ENCODE data around the gene WDFY1. TPM values are rescaled to one million over a fixed set of nuclear protein-coding genes. Genes with fewer than 3 reads are reported as not detected.

The WDFY1 gene
- polyA plus RNA-seq, 3 donors, result 31.7 to 59.8 (median 40.7) TPM

GRCh38 chr2:223920109-223920508 is 25.0 kb downstream of the WDFY1 start:
- no peak overlapping the region for H3K4me3 ChIP-seq (replicated peaks in 1 of 3; ENCODE audit: low read depth in 2 of 3, low read length in 3 of 3)
- 100% methylated on average over 1 of the region's 4 CpGs for WGBS (ENCODE audit: insufficient coverage)
- TF ChIP-seq CTCF (IDR thresholded peaks at IDR 0.05), result peak; percentile 21
- no peak overlapping the region for H2AFZ ChIP-seq (ENCODE audit: insufficient read depth, low read depth, low read length, poor library complexity, severe bottlenecking)
- peaks cover 60 to 71% of the 10 kb centered on the region in 2 donors for H3K4me1 ChIP-seq (ENCODE audit: control insufficient read depth in 1 of 2, insufficient read depth in 2 of 2, low read length in 2 of 2)
- H3K9me3 Mint-ChIP-seq, result peaks cover 0 to 2% (median 0%) of the 10 kb centered on the region in 7 donors
- intact Hi-C loops (cut with micrococcal nuclease), result no loop called here
- no peak for DNase-seq
- H3K27me3 ChIP-seq (ENCODE audit: control insufficient read depth in 2 of 2, insufficient read depth in 2 of 2, low read length in 2 of 2), result no peaks in the 10 kb centered on the region
- H3K27ac ChIP-seq (ENCODE audit: low read depth in 1 of 2, low read length in 2 of 2), result peak overlapping the region; percentile 77 to 80
- H3K9me3 ChIP-seq (replicated peaks in 1 of 2; ENCODE audit: control insufficient read depth in 1 of 2, insufficient read depth in 1 of 2, low read length in 2 of 2), result no peaks in the 10 kb centered on the region
- H3K4me1 Mint-ChIP-seq, result peaks cover 82% of the 10 kb centered on the region
- peaks cover 0 to 8% of the 10 kb centered on the region in 2 donors for H3K36me3 ChIP-seq (replicated peaks in 1 of 2; ENCODE audit: control insufficient read depth in 1 of 2, insufficient read depth in 2 of 2, low read length in 2 of 2)
- H3K27me3 Mint-ChIP-seq (ENCODE audit: low read depth in 3 of 3), result peaks cover 0 to 3% (median 2%) of the 10 kb centered on the region in 3 donors
- H3K27ac Mint-ChIP-seq, result peak overlapping the region; percentile 33 to 96 (median 84)
- peaks cover 95% of the 10 kb centered on the region for H3K79me2 ChIP-seq (ENCODE audit: insufficient read depth, low read length)
- H4K20me1 ChIP-seq (ENCODE audit: insufficient read depth, low read length), result peaks cover 79% of the 10 kb centered on the region
- H3K9ac ChIP-seq (ENCODE audit: insufficient read depth, low read length, poor library complexity, severe bottlenecking), result no peak overlapping the region
- H3K4me3 Mint-ChIP-seq, result no peak overlapping the region
- H3K4me2 ChIP-seq (replicated peaks; ENCODE audit: extremely low read depth, low read length, poor library complexity, severe bottlenecking), result no peak overlapping the region
- H3K36me3 Mint-ChIP-seq, result peaks cover 28 to 31% of the 10 kb centered on the region in 2 donors

GRCh38 chr2:223918671-223919134 is 26.4 kb downstream of the WDFY1 start:
- WGBS (ENCODE audit: insufficient coverage), result 14% methylated on average over 8 of the region's 11 CpGs
- no peak for TF ChIP-seq CTCF (IDR thresholded peaks at IDR 0.05)
- peaks cover 95% of the 10 kb centered on the region for H3K79me2 ChIP-seq (ENCODE audit: insufficient read depth, low read length)
- peaks cover 62 to 79% of the 10 kb centered on the region in 2 donors for H3K4me1 ChIP-seq (ENCODE audit: control insufficient read depth in 1 of 2, insufficient read depth in 2 of 2, low read length in 2 of 2)
- H3K36me3 Mint-ChIP-seq, result peaks cover 26 to 30% of the 10 kb centered on the region in 2 donors
- peak overlapping the region; percentile 54 to 84 for H3K4me3 Mint-ChIP-seq
- peaks cover 83% of the 10 kb centered on the region for H3K4me1 Mint-ChIP-seq
- H3K4me3 ChIP-seq (replicated peaks in 1 of 3; ENCODE audit: low read depth in 2 of 3, low read length in 3 of 3), result peak overlapping the region in 1 of 3 experiments; percentile 59
- H4K20me1 ChIP-seq (ENCODE audit: insufficient read depth, low read length), result peaks cover 75% of the 10 kb centered on the region
- no peaks in the 10 kb centered on the region for H3K27me3 ChIP-seq (ENCODE audit: control insufficient read depth in 2 of 2, insufficient read depth in 2 of 2, low read length in 2 of 2)
- peaks cover 0 to 2% (median 0%) of the 10 kb centered on the region in 7 donors for H3K9me3 Mint-ChIP-seq
- peak overlapping the region; percentile 50 for H3K9ac ChIP-seq (ENCODE audit: insufficient read depth, low read length, poor library complexity, severe bottlenecking)
- no peaks in the 10 kb centered on the region for H3K9me3 ChIP-seq (replicated peaks in 1 of 2; ENCODE audit: control insufficient read depth in 1 of 2, insufficient read depth in 1 of 2, low read length in 2 of 2)
- intact Hi-C loops (cut with micrococcal nuclease), result no loop called here
- peak overlapping the region; percentile 68 for H3K4me2 ChIP-seq (replicated peaks; ENCODE audit: extremely low read depth, low read length, poor library complexity, severe bottlenecking)
- H3K36me3 ChIP-seq (replicated peaks in 1 of 2; ENCODE audit: control insufficient read depth in 1 of 2, insufficient read depth in 2 of 2, low read length in 2 of 2), result peaks cover 0 to 11% of the 10 kb centered on the region in 2 donors
- H3K27me3 Mint-ChIP-seq (ENCODE audit: low read depth in 3 of 3), result peaks cover 0 to 3% (median 2%) of the 10 kb centered on the region in 3 donors
- peak overlapping the region; percentile 44 for H2AFZ ChIP-seq (ENCODE audit: insufficient read depth, low read depth, low read length, poor library complexity, severe bottlenecking)
- peak overlapping the region; percentile 83 to 96 (median 90) for H3K27ac Mint-ChIP-seq
- H3K27ac ChIP-seq (ENCODE audit: low read depth in 1 of 2, low read length in 2 of 2), result peak overlapping the region; percentile 77 to 80
- no peak for DNase-seq
